HepG2 (cell line): ENCODE data around the gene GANC. TPM values are rescaled to one million over a fixed set of nuclear protein-coding genes. Genes with fewer than 3 reads are reported as not detected.

Experiments used
- AGO1 ChIP-seq: fragments of 200-400 bp; formaldehyde crosslinking; IDR thresholded peaks from 2 replicates; pipeline ENCODE4 v1.6.1; 2017; ENCODE audit warnings: mild to moderate bottlenecking, low read depth, low read length, moderate library complexity; ENCODE audit not compliant: poor library complexity, severe bottlenecking
- BHLHE40 ChIP-seq: IDR thresholded peaks from 2 replicates; pipeline ENCODE4 v1.6.1; 2011; ENCODE audit warnings: low read length, improper control_type of control experiment
- IKZF4 ChIP-seq: sonication (generic); formaldehyde crosslinking; IDR thresholded peaks from 2 replicates; pipeline ENCODE4 v1.5.1; 2020; ENCODE audit warnings: borderline replicate concordance, mild to moderate bottlenecking, low read depth, missing genetic modification reagents; ENCODE audit errors: not compliant biosample characterization
- NFKBIZ ChIP-seq: IDR thresholded peaks from 2 replicates; pipeline ENCODE4 v1.6.1; 2018; ENCODE audit warnings: missing genetic modification reagents, missing compliant biosample characterization
- NR1H2 ChIP-seq: sonication (generic); formaldehyde crosslinking; IDR thresholded peaks from 2 replicates; pipeline ENCODE4 v1.8.1; 2022; ENCODE audit warnings: low read depth, missing genetic modification reagents, borderline replicate concordance
- PHF20 ChIP-seq: sonication (generic); formaldehyde crosslinking; IDR thresholded peaks from 2 replicates; pipeline ENCODE4 v1.5.0; 2020; ENCODE audit warnings: mild to moderate bottlenecking, missing genetic modification reagents
- POLR2AphosphoS5 ChIP-seq: IDR thresholded peaks from 2 replicates; pipeline ENCODE4 v1.6.1; 2012; ENCODE audit warnings: low read depth, low read length
- PRMT3 ChIP-seq: sonication (generic); formaldehyde crosslinking; IDR thresholded peaks from 2 replicates; pipeline ENCODE4 v1.8.1; 2022; ENCODE audit warnings: low read depth, mild to moderate bottlenecking, moderate library complexity, missing genetic modification reagents, borderline replicate concordance
- RFX3 ChIP-seq: IDR thresholded peaks from 2 replicates; pipeline ENCODE4 v1.6.1; 2016; ENCODE audit warnings: missing biosample characterization, missing genetic modification reagents
- SOX13 ChIP-seq, 3 experiments: fragments of 450-650 bp in 1 of 3; sonication (generic) in 1 of 3; formaldehyde crosslinking in 1 of 3; IDR thresholded peaks in 2 of 3; conservative IDR thresholded peaks in 1 of 3; 2 replicates each; pipeline versions ENCODE4 v1.5.0 to v1.6.1; 2016 to 2020; ENCODE audit warnings: antibody characterized with exemption in 1 of 3, mild to moderate bottlenecking in 1 of 3, missing compliant biosample characterization in 1 of 3, missing genetic modification reagents in 1 of 3, moderate library complexity in 1 of 3
- SSRP1 ChIP-seq: IDR thresholded peaks from 2 replicates; pipeline ENCODE4 v1.6.1; 2016; ENCODE audit warnings: control low read depth
- ZFP1 ChIP-seq: IDR thresholded peaks from 2 replicates; pipeline ENCODE4 v1.6.1; 2016
- ZNF484 ChIP-seq: sonication (generic); formaldehyde crosslinking; IDR thresholded peaks from 2 replicates; pipeline ENCODE4 v1.5.1; 2020; ENCODE audit warnings: mild to moderate bottlenecking, low read depth, missing genetic modification reagents, borderline replicate concordance
- ZNF543 ChIP-seq: sonication (generic); formaldehyde crosslinking; IDR thresholded peaks from 2 replicates; pipeline ENCODE4 v1.4.0; 2020; ENCODE audit warnings: mild to moderate bottlenecking, missing genetic modification reagents
- polyA plus RNA-seq, 8 experiments: library from polyadenylated mRNA; depleted of rRNA in 3 of 8; stranded (reverse) in 7 of 8; unstranded in 1 of 8; fragments of >200 nt; fragmentation: Illumina TruSeq in 4 of 8; extraction: Trizol in 4 of 8; gene quantifications; 2 replicates each; pipeline versions ENCODE4 v1.2.1 to v1.2.3, GENCODE V29; 2011 to 2016; ENCODE audit warnings: low read depth in 4 of 8, missing spikeins in 1 of 8, mixed read lengths in 1 of 8; ENCODE audit not compliant: insufficient read depth in 1 of 8
- total RNA-seq, 5 experiments: library from RNA; depleted of rRNA; stranded (reverse); fragments of >200 nt; fragmentation: Illumina TruSeq; extraction: Trizol; gene quantifications; 2 replicates each; pipeline ENCODE4 v1.2.3, GENCODE V29; 2016; ENCODE audit warnings: low read depth in 1 of 5
- TF ChIP-seq, protein P1 (sequence below): sonication (generic); formaldehyde crosslinking; IDR thresholded peaks from 2 replicates; pipeline ENCODE4 v1.8.1; 2022; ENCODE audit warnings: low read depth, mild to moderate bottlenecking, missing genetic modification reagents
- TF ChIP-seq, protein P2 (sequence below): sonication (generic); formaldehyde crosslinking; IDR thresholded peaks from 2 replicates; pipeline ENCODE4 v1.4.0; 2020; ENCODE audit warnings: missing genetic modification reagents, mild to moderate bottlenecking, borderline replicate concordance
- TF ChIP-seq, protein P3 (sequence below): sonication (generic); formaldehyde crosslinking; IDR thresholded peaks from 2 replicates; pipeline ENCODE4 v1.5.0; 2020; ENCODE audit warnings: mild to moderate bottlenecking, missing genetic modification reagents, borderline replicate concordance

Gene GANC
- total and polyA plus RNA-seq, 2 of the 13 experiments (the other 11 are each of a cell fraction or from before 2014, with no cell fraction given), result 17.0 to 21.0 TPM

DNA sequence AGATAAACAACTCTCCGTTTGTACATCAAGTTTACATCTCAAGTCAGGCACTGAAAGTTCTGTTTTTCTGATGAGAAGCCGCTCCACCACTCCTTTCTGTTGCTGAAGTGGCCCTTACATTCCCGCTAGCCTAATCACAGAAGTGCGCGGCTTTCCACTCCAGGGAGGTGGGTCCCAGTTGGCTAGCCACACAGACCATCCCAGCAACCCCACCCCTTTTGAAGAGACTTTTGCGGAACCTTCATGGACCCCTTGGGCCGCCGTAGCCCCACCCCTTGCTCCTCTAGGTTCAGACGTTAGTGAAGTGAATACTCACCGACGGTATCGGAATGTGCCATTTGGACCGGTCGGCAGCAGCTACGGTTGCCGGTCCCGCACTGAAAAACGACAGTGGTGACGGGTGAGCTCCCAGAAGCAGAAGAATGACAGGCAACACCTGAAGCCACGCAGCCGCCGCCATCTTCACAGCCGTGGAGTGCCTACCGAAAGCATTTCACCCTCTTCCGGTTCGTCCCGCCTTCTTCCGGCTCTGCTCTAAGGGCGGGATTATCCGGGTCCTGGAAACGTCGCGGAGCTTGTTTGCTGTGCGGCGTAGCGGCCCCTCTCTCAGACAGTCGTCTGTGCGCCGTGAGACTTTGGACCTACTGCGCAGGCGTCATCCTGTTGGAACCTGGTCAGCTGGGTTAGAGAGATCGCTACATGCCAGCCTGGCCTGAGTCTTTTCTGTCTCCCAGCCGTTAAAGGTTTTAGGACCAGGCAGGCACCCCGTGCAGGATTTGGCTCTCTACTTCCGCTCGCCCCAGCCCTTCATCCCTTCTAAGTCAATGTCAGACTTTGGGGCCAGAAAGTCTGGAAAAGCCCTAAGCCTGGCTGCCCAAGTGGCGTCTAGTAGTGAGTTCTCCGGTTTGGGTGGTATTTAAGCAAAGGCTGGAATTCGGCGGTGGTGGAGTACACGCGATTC, at the start of gene GANC, which contains the start of gene TMEM87A (continued):
- no peak for TF ChIP-seq SOX13 (IDR thresholded peaks at IDR 0.05)
- TF ChIP-seq SOX13 (CRISPR knock-in tag; conservative IDR thresholded peaks at IDR 0.05 in 1 of 2, IDR thresholded peaks at IDR 0.05 in 1 of 2), result no peak
- TF ChIP-seq ZFP1 (CRISPR knock-in tag), result peak; percentile 66
- no peak for TF ChIP-seq NFKBIZ
- peak; percentile 91 for TF ChIP-seq POLR2AphosphoS5
- peak; percentile 49; the same call in 1 of the 2 replicates for TF ChIP-seq ZNF484 (CRISPR knock-in tag)
- 0 out of 2 replicates have a peak, but pooled peaks have one; percentile 63 for TF ChIP-seq SSRP1 (CRISPR knock-in tag)
- TF ChIP-seq NR1H2 (CRISPR knock-in tag), result no peak
- TF ChIP-seq AGO1, result no peak
- no peak for TF ChIP-seq RFX3 (CRISPR knock-in tag)
- peak; percentile 91 for TF ChIP-seq PHF20 (CRISPR knock-in tag)
- TF ChIP-seq, protein P1, sequence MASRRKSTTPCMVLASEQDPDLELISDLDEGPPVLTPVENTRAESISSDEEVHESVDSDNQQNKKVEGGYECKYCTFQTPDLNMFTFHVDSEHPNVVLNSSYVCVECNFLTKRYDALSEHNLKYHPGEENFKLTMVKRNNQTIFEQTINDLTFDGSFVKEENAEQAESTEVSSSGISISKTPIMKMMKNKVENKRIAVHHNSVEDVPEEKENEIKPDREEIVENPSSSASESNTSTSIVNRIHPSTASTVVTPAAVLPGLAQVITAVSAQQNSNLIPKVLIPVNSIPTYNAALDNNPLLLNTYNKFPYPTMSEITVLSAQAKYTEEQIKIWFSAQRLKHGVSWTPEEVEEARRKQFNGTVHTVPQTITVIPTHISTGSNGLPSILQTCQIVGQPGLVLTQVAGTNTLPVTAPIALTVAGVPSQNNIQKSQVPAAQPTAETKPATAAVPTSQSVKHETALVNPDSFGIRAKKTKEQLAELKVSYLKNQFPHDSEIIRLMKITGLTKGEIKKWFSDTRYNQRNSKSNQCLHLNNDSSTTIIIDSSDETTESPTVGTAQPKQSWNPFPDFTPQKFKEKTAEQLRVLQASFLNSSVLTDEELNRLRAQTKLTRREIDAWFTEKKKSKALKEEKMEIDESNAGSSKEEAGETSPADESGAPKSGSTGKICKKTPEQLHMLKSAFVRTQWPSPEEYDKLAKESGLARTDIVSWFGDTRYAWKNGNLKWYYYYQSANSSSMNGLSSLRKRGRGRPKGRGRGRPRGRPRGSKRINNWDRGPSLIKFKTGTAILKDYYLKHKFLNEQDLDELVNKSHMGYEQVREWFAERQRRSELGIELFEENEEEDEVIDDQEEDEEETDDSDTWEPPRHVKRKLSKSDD (CRISPR knock-in tag), result peak; percentile 82
- TF ChIP-seq, protein P2, sequence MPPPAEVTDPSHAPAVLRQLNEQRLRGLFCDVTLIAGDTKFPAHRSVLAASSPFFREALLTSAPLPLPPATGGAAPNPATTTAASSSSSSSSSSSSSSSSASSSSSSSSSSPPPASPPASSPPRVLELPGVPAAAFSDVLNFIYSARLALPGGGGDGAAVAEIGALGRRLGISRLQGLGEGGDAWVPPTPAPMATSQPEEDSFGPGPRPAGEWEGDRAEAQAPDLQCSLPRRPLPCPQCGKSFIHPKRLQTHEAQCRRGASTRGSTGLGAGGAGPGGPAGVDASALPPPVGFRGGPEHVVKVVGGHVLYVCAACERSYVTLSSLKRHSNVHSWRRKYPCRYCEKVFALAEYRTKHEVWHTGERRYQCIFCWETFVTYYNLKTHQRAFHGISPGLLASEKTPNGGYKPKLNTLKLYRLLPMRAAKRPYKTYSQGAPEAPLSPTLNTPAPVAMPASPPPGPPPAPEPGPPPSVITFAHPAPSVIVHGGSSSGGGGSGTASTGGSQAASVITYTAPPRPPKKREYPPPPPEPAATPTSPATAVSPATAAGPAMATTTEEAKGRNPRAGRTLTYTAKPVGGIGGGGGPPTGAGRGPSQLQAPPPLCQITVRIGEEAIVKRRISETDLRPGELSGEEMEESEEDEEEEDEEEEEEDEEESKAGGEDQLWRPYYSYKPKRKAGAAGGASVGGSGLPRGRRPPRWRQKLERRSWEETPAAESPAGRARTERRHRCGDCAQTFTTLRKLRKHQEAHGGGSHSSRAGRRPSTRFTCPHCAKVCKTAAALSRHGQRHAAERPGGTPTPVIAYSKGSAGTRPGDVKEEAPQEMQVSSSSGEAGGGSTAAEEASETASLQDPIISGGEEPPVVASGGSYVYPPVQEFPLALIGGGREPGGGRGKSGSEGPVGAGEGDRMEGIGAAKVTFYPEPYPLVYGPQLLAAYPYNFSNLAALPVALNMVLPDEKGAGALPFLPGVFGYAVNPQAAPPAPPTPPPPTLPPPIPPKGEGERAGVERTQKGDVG (CRISPR knock-in tag), result no peak
- TF ChIP-seq ZNF543 (CRISPR knock-in tag), result peak; percentile 67; the same call in 1 of the 2 replicates
- no peak for TF ChIP-seq BHLHE40
- TF ChIP-seq IKZF4 (CRISPR knock-in tag), result no peak
- TF ChIP-seq, protein P3, sequence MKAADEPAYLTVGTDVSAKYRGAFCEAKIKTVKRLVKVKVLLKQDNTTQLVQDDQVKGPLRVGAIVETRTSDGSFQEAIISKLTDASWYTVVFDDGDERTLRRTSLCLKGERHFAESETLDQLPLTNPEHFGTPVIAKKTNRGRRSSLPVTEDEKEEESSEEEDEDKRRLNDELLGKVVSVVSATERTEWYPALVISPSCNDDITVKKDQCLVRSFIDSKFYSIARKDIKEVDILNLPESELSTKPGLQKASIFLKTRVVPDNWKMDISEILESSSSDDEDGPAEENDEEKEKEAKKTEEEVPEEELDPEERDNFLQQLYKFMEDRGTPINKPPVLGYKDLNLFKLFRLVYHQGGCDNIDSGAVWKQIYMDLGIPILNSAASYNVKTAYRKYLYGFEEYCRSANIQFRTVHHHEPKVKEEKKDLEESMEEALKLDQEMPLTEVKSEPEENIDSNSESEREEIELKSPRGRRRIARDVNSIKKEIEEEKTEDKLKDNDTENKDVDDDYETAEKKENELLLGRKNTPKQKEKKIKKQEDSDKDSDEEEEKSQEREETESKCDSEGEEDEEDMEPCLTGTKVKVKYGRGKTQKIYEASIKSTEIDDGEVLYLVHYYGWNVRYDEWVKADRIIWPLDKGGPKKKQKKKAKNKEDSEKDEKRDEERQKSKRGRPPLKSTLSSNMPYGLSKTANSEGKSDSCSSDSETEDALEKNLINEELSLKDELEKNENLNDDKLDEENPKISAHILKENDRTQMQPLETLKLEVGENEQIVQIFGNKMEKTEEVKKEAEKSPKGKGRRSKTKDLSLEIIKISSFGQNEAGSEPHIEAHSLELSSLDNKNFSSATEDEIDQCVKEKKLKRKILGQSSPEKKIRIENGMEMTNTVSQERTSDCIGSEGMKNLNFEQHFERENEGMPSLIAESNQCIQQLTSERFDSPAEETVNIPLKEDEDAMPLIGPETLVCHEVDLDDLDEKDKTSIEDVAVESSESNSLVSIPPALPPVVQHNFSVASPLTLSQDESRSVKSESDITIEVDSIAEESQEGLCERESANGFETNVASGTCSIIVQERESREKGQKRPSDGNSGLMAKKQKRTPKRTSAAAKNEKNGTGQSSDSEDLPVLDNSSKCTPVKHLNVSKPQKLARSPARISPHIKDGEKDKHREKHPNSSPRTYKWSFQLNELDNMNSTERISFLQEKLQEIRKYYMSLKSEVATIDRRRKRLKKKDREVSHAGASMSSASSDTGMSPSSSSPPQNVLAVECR (CRISPR knock-in tag), result peak; percentile 92
- no peak for TF ChIP-seq PRMT3 (CRISPR knock-in tag)
